HG02852 (cell line): Measurements from ENCODE around the gene ADAMTS20.
A peak's percentile ranks its signal among the peaks of the same experiment; 100 is the strongest.

Experiments
- ATAC-seq: cut with Tn5 transposase; IDR thresholded peaks from one replicate; pipeline ENCODE4 v1.9.1; 2021; ENCODE audit warnings: mild to moderate bottlenecking, moderate library complexity; ENCODE audit not compliant: unreplicated experiment

The ADAMTS20 gene

DNA sequence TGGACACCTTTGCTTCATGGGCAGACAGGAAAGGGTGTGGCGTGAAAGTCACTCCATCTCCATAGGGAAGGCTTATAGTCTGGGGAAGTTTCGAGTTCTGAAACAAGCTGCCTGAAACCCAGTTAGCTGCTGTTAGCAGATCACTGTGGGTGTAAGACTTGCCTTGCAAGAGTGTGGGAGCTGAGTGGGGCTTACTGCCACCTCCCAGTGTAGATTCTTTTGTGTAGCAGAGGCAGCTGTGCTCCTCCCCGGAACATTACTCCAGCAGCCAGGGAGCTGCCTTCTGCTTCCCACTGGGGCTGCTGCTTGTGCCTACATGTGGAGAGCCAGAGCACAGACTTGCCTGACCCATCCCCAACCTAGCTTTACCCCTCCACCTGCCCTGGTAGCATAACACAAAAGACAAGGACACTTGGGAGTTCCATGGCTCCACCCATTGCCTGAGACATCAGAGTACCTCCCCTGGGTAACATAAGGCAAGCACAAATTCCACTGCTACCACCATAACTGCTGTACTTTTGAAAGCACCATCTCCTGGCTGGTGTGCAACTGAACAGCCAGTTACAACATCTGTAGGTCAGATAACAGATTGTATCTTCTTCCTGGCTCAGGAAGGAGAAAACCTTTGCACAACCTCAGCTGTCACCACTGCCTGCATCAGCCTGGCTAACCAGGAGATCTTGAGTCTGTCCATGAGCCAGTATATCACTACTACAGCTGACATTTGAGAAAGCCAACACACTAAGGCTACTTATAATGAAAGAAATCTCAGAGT lies 69.5 kb downstream of the ADAMTS20 start:
- no peak for ATAC-seq

DNA sequence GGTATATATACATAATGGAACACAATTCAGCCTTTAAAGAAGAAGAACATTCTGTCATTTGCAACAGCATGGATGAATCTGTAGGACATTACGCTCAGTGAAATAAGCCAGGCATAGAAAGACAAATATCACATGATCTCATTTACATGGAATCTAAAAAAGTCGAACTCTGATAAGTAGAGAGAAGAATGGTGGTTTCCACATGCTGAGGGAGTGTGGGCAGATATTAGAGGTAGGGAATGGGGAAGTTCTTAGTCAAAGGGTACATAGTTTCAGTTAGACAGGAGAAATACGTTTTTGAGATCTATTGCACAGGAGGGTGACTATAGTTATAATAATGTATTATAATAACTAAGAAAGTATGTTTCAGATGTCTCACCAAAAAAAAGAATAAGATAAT lies 71.4 kb downstream of the ADAMTS20 start:
- no peak for ATAC-seq

- ATAC-seq, result no peak
Observed at GRCh38 chr12:43462741-43463140, 89.3 kb downstream of the ADAMTS20 start.

GRCh38 chr12:43462080-43462479 lies 89.9 kb downstream of the ADAMTS20 start:
- no peak for ATAC-seq

GRCh38 chr12:43459285-43459684 lies 92.7 kb downstream of the ADAMTS20 start:
- no peak for ATAC-seq

GRCh38 chr12:43453761-43454160 lies 98.2 kb downstream of the ADAMTS20 start:
- ATAC-seq, result no peak

GRCh38 chr12:43444940-43445564 lies 107.0 kb downstream of the ADAMTS20 start:
- peak; percentile 75 for ATAC-seq

DNA sequence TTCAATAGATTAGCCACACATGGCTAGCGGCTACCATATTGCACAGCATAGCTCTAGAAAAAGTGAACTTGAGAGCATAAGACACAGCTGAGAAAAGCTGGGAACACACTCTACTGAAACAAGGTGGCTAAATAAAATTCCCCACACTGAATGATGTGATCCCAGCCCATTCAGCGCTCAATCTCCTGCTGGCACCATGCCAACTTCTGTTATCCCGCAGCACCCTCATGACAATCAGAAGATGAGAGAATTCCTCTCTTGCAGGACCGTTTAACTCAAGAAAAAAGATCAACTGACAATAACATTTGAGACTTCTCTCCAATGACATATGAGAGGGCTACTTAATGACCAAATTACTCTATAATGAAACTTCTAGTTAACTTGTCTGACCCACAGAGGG lies 115.4 kb downstream of the ADAMTS20 start:
- no peak for ATAC-seq

DNA sequence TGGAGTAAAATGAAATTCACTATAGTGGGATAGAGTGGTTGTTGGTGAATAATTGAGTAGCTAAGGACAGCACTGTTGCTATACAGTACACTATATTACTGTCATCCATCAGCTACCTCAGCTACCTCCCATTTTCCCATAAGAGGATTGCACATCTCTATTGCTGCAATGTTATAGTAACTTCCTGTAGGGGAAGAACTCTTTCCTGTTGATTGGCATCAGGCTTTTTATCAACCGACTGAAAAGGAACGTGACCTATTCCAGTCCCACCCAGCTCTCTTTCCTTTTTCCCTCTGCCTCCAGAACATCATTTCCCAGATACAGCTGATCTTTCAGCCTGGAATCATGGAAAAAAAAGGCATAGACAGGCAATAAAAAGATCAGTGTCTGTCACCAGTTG lies 117.4 kb downstream of the ADAMTS20 start:
- no peak for ATAC-seq

DNA sequence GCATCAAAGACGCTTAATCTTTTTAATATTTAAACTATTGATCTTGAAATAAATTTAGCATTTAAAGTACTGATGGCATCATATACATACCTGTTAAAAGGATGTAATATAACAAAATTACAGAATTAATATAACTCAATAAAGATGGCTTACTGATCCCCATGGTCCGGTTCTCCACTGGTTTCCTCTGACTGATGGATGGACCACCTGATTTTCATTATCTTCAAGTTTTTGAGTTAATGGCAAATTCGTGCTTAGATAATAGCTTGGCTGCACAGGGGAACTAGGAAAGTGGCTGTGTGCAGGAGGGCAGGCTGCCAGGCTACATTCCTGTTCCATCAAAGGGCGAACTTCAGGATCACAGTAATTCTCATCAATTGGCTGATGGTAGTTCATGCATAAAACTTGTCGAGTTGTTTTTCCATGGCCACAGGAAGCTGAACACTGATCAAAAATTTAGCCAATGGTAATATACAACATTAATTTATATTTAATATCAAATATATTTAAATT lies 123.9 kb downstream of the ADAMTS20 start:
- no peak for ATAC-seq

- no peak for ATAC-seq
Observed at GRCh38 chr12:43425361-43425760, 126.6 kb downstream of the ADAMTS20 start.

GRCh38 chr12:43416981-43417380 lies 135.0 kb downstream of the ADAMTS20 start:
- ATAC-seq, result no peak

DNA sequence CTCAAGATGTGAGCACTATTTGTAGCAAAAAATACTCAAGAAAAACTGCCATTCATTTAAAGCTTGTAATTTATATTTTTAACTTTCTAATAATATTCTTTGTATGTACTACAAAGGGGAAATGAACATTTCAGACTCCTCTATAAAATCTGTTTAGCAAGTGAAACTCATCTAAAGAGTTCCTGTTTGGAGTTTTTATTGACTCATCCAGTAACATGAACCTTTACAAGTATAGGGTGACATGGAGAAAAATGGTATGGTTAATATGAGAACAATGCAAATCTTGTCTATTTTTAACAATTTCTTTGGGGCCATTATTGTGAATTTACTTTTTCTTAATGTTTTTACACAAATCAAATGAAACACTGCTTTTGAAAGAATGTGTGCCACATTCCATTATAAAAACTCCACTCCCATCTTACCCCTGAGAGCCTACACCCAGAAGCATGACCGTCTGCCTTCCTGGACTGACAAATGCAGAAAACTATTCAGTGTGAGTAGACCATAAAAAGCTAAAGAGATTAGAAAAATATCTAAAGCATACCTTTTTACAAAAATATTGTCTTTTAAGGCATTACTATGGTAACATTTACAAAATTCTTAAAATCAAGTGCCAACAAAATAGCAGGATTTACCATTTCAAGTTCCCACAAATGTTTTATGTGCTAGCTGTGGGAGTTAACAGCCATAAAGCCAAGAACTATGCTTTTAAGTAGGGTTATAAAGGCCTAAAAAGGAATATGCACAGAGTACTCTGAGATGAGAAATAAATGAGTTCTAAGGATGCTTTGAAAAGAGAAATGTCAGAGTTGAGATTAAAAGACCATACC lies 144.0 kb downstream of the ADAMTS20 start:
- ATAC-seq, result peak; percentile 88

DNA sequence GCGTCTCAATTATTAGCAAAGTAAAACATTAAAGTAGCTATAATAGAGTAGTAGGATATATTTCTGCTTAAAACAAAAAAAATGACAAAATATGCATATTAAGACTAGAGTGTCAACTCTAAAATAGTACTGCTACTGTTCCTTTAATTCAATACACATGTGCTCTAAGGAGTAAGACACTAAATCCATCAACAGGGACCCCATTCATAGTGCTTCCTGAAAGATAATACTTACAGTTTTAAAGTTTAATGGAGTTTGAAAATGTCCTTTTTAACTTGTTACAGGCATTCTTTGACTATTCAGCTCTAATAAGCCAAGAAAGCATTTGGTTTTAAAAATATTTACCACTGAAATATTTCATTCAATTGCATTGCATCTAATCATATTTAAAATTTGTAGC lies 145.2 kb downstream of the ADAMTS20 start:
- no peak for ATAC-seq

DNA sequence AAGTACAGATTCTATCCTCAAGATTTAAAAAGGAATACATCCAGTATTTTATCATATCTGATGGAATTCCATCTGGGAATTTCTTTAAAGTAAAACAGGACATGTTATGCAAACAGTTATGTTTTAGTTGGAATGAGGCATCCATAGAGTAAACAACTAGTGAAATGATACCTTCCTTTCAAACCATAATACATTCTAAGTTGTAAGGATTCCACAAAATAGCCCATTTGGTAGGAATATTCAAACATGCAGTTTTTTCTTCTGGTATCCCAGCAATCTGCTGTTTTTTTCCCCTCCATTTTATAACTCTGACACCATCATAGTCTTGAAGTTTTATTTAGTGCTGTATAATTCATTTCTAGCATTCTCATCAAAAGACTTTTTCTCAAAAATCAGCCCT lies 149.6 kb downstream of the ADAMTS20 start:
- ATAC-seq, result no peak

GRCh38 chr12:43401096-43401495 lies 150.9 kb downstream of the ADAMTS20 start:
- no peak for ATAC-seq

- no peak for ATAC-seq
Observed at GRCh38 chr12:43396671-43397070, 155.3 kb downstream of the ADAMTS20 start.

DNA sequence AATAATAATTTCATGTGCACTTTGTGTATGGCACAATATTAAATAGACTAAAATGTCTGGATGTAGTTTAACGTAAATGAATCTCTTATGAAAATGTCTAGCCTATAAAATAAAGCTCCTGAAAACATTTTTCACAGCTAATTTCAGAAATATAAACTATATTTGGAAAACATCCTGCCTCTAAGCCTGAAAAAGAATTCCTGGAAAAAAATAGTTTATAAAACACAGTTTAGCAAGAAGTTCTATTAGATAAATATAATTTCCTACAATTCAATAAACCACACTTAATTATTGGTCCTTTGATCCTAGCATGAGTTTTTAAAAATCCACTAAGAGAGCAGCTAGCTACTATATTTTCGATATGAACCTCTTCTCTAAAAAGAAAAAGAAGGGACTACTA lies 159.9 kb downstream of the ADAMTS20 start:
- ATAC-seq, result no peak

DNA sequence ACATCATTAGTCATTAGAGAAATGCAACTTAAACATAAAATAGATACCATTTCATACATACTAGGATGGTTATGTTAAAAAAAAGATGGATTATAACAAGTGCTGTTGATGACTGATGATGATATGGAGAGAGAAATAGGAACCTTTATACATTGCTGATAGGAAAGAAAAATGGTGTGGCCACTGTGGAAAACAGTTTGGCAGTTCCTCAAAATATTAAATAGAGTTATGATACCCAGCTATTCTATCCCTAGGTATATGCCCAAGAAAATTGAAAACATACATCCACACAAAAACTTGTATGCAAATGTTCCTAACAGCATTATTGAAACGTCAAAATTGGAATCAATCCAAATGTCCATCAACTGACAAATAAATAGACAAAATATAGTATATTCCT lies 170.1 kb downstream of the ADAMTS20 start:
- no peak for ATAC-seq

DNA sequence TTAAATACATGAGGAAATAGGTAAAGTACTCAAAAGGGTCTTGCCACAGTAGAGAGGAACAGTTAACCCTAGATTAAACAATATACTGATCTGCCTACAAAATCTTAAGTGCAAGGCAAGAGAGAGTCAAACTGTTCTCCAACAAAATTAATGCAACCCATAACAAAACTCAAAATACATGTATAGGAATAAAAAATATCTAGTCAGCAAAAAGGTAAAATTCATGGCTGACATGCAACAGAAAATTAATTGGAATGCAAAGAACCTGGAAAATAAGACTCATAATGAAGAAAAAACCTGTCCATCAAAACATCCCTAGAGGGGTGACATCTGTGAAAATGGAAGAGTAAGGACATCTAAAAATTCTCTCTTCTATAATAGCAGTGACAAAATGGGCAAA lies 173.6 kb downstream of the ADAMTS20 start:
- no peak for ATAC-seq

DNA sequence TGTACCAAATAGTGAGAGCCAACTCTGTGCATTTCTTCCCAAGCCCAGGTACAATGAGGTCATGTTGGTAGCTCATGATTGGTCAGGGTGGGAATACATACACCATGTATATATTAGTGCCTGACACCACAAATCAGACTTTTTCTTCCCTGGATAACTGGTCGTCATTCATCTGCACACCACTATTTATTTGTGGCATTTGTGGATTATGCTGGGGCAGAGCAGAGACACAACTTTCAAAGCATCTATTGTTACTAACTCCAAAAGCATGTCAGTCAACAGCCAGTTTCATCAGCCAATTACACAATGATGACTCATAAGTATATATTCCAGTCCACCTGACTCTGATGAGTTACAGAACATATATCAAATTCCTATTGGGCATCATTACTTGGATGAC lies 181.7 kb downstream of the ADAMTS20 start:
- ATAC-seq, result no peak
